Measurements from ENCODE around the gene CAMK2B.
"Not testable (repeated sequence)": the region's sequence is repeated elsewhere in the genome, so short reads cannot be mapped to it uniquely, and the experiment has no call there.

The CAMK2B gene

GRCh38 chr7:44200699-44201461 lies 124.5 kb downstream of the CAMK2B start, which contains the start of gene YKT6:
TSS of gene YKT6 (plus strand) at chr7:44200978. CDS start at chr7:44201136, 158 bp downstream.
- peaks cover 34% of the 10 kb centered on the region for H3K79me2 ChIP-seq (ENCODE audit: control insufficient read depth, low read length)
- peaks cover 26% of the 10 kb centered on the region for H3K36me3 ChIP-seq (ENCODE audit: control insufficient read depth, low read length)
- H3K4me3 ChIP-seq (ENCODE audit: low read length), result peak within 1 kb of the TSS; percentile 84
- no peaks in the 10 kb centered on the region for H3K9me2 ChIP-seq (replicated peaks; ENCODE audit: control insufficient read depth, low read length)
- H3K4me1 ChIP-seq (ENCODE audit: control insufficient read depth, low read length), result peaks cover 22% of the 10 kb centered on the region
- peaks cover 9% of the 10 kb centered on the region for H4K20me1 ChIP-seq (ENCODE audit: control insufficient read depth, insufficient read depth, low read depth, low read length)
- TF ChIP-seq CTCF (IDR thresholded peaks at IDR 0.05; ENCODE audit: low read depth, low read length, poor library complexity, severe bottlenecking), result peak; percentile 70
- TF ChIP-seq EZH2phosphoT487 (IDR thresholded peaks at IDR 0.05; ENCODE audit: borderline replicate concordance, low read length), result no peak
- no peaks in the 10 kb centered on the region for H3F3A ChIP-seq (ENCODE audit: control insufficient read depth, insufficient read depth)
- peak within 1 kb of the TSS; percentile 92 for H3K4me2 ChIP-seq (ENCODE audit: low read length)
- peak within 1 kb of the TSS; percentile 4; the same call in 1 of the 2 replicates for H3K27ac ChIP-seq (ENCODE audit: low read depth, low read length)
- no peaks in the 10 kb centered on the region for H3K27me3 ChIP-seq (ENCODE audit: control insufficient read depth, low read length)
- H3K9me3 ChIP-seq (ENCODE audit: control insufficient read depth, insufficient read depth, low read length), result no peaks in the 10 kb centered on the region

- peaks cover 19% of the 10 kb centered on the region for H3K36me3 ChIP-seq (ENCODE audit: control insufficient read depth, low read length)
- H3F3A ChIP-seq (ENCODE audit: control insufficient read depth, insufficient read depth); H3K9me2 ChIP-seq (replicated peaks; ENCODE audit: control insufficient read depth, low read length); H4K20me1 ChIP-seq (ENCODE audit: control insufficient read depth, insufficient read depth, low read depth, low read length); H3K27ac ChIP-seq (ENCODE audit: low read depth, low read length); H3K9me3 ChIP-seq (ENCODE audit: control insufficient read depth, insufficient read depth, low read length); H3K27me3 ChIP-seq (ENCODE audit: control insufficient read depth, low read length): not testable (repeated sequence)
- H3K4me3 ChIP-seq (ENCODE audit: low read length), result 0 out of 2 replicates have a peak overlapping the region, but pooled peaks have one; percentile 23
- H3K4me1 ChIP-seq (ENCODE audit: control insufficient read depth, low read length), result peaks cover 22% of the 10 kb centered on the region
- H3K79me2 ChIP-seq (ENCODE audit: control insufficient read depth, low read length), result peaks cover 34% of the 10 kb centered on the region
- H3K4me2 ChIP-seq (ENCODE audit: low read length), result peak overlapping the region; percentile 32
Measured at GRCh38 chr7:44200163-44200562, 125.2 kb downstream of the CAMK2B start.

- peaks cover 17% of the 10 kb centered on the region for H3K79me2 ChIP-seq (ENCODE audit: control insufficient read depth, low read length)
- H3K9me2 ChIP-seq (replicated peaks; ENCODE audit: control insufficient read depth, low read length), result no peaks in the 10 kb centered on the region
- no peak overlapping the region for H3K4me2 ChIP-seq (ENCODE audit: low read length)
- H3K27me3 ChIP-seq (ENCODE audit: control insufficient read depth, low read length), result no peaks in the 10 kb centered on the region
- H3F3A ChIP-seq (ENCODE audit: control insufficient read depth, insufficient read depth), result no peaks in the 10 kb centered on the region
- peaks cover 19% of the 10 kb centered on the region for H3K4me1 ChIP-seq (ENCODE audit: control insufficient read depth, low read length)
- no peaks in the 10 kb centered on the region for H3K9me3 ChIP-seq (ENCODE audit: control insufficient read depth, insufficient read depth, low read length)
- H3K4me3 ChIP-seq (ENCODE audit: low read length), result no peak overlapping the region
- H3K36me3 ChIP-seq (ENCODE audit: control insufficient read depth, low read length), result peaks cover under 1% of the 10 kb centered on the region; the same call in 1 of the 2 replicates
- H3K27ac ChIP-seq (ENCODE audit: low read depth, low read length), result no peak overlapping the region
- H4K20me1 ChIP-seq (ENCODE audit: control insufficient read depth, insufficient read depth, low read depth, low read length), result peaks cover 6% of the 10 kb centered on the region; the same call in 1 of the 2 replicates
- TF ChIP-seq CTCF (IDR thresholded peaks at IDR 0.05; ENCODE audit: low read depth, low read length, poor library complexity, severe bottlenecking), result no peak
- no peak for TF ChIP-seq EZH2phosphoT487 (IDR thresholded peaks at IDR 0.05; ENCODE audit: borderline replicate concordance, low read length)
Measured at GRCh38 chr7:44197474-44197873, 127.9 kb downstream of the CAMK2B start.

GRCh38 chr7:44196450-44196872 lies 128.9 kb downstream of the CAMK2B start:
- H3K36me3 ChIP-seq (ENCODE audit: control insufficient read depth, low read length), result no peaks in the 10 kb centered on the region
- no peaks in the 10 kb centered on the region for H3F3A ChIP-seq (ENCODE audit: control insufficient read depth, insufficient read depth)
- no peak overlapping the region for H3K27ac ChIP-seq (ENCODE audit: low read depth, low read length)
- H3K4me1 ChIP-seq (ENCODE audit: control insufficient read depth, low read length), result peaks cover 10% of the 10 kb centered on the region
- H3K27me3 ChIP-seq (ENCODE audit: control insufficient read depth, low read length), result 0 out of 2 replicates have a peak, but pooled peaks cover 3% of the 10 kb centered on the region
- H4K20me1 ChIP-seq (ENCODE audit: control insufficient read depth, insufficient read depth, low read depth, low read length), result no peaks in the 10 kb centered on the region
- H3K4me2 ChIP-seq (ENCODE audit: low read length), result peak overlapping the region; percentile 0; the same call in 1 of the 2 replicates
- H3K4me3 ChIP-seq (ENCODE audit: low read length), result no peak overlapping the region
- no peaks in the 10 kb centered on the region for H3K9me2 ChIP-seq (replicated peaks; ENCODE audit: control insufficient read depth, low read length)
- TF ChIP-seq EZH2phosphoT487 (IDR thresholded peaks at IDR 0.05; ENCODE audit: borderline replicate concordance, low read length) (no peak), CTCF (IDR thresholded peaks at IDR 0.05; ENCODE audit: low read depth, low read length, poor library complexity, severe bottlenecking) (peak; percentile 95)
- H3K79me2 ChIP-seq (ENCODE audit: control insufficient read depth, low read length), result peaks cover 7% of the 10 kb centered on the region
- H3K9me3 ChIP-seq (ENCODE audit: control insufficient read depth, insufficient read depth, low read length), result no peaks in the 10 kb centered on the region
